MM.1S (cell line): ENCODE data around the gene DLX3.

Experiments
- DNase-seq: peaks from one replicate; pipeline ENCODE4 v3.0.0-alpha.2; 2015
- H2AFZ ChIP-seq: fragments of 300-600 bp; sonication (generic); 2 replicates; pipeline ENCODE4 v1.6.0; 2016; ENCODE audit warnings: antibody characterized with exemption, low read length
- H3F3A ChIP-seq: fragments of 300-600 bp; sonication (generic); 2 replicates; pipeline ENCODE4 v1.6.1; 2016; ENCODE audit warnings: mild to moderate bottlenecking, antibody characterized with exemption, low read length, moderate library complexity, mixed read lengths; ENCODE audit not compliant: insufficient read depth
- H3K27ac ChIP-seq: fragments of 300-600 bp; sonication (generic); 2 replicates; pipeline ENCODE4 v1.5.1; 2016; ENCODE audit warnings: mild to moderate bottlenecking, low read length
- H3K27me3 ChIP-seq: fragments of 300-600 bp; sonication (generic); replicated peaks from 2 replicates; pipeline ENCODE4 v1.6.0; 2016; ENCODE audit warnings: low read length; ENCODE audit not compliant: insufficient read depth
- H3K36me3 ChIP-seq: fragments of 300-600 bp; sonication (generic); replicated peaks from 2 replicates; pipeline ENCODE4 v1.6.1; 2016; ENCODE audit warnings: mild to moderate bottlenecking, low read length, mixed read lengths; ENCODE audit not compliant: insufficient read depth
- H3K4me1 ChIP-seq: fragments of 300-600 bp; sonication (generic); 2 replicates; pipeline ENCODE4 v1.6.1; 2016; ENCODE audit warnings: low read length, mixed read lengths
- H3K4me2 ChIP-seq: fragments of 300-600 bp; sonication (generic); 2 replicates; pipeline ENCODE4 v1.6.0; 2016; ENCODE audit warnings: low read depth, low read length
- H3K4me3 ChIP-seq: fragments of 300-600 bp; sonication (generic); 2 replicates; pipeline ENCODE4 v1.5.1; 2016; ENCODE audit warnings: low read length, mixed read lengths
- H3K79me2 ChIP-seq: fragments of 300-600 bp; sonication (generic); 2 replicates; pipeline ENCODE4 v1.6.1; 2016; ENCODE audit warnings: mixed run types, low read length, mixed read lengths
- H3K9ac ChIP-seq: fragments of 300-600 bp; sonication (generic); 2 replicates; pipeline ENCODE4 v1.6.1; 2016; ENCODE audit warnings: low read length, mixed read lengths
- H3K9me2 ChIP-seq: fragments of 300-600 bp; sonication (generic); replicated peaks from 2 replicates; pipeline ENCODE4 v1.6.1; 2016; ENCODE audit warnings: mild to moderate bottlenecking, low read length, mixed read lengths; ENCODE audit not compliant: insufficient read depth
- H3K9me3 ChIP-seq: fragments of 300-600 bp; sonication (generic); replicated peaks from 2 replicates; pipeline ENCODE4 v1.6.1; 2016; ENCODE audit warnings: mild to moderate bottlenecking, low read length, mixed read lengths; ENCODE audit not compliant: insufficient read depth
- H4K20me1 ChIP-seq: fragments of 300-600 bp; sonication (generic); 2 replicates; pipeline ENCODE4 v1.6.1; 2016; ENCODE audit warnings: mild to moderate bottlenecking, low read length, moderate library complexity, mixed read lengths; ENCODE audit not compliant: insufficient read depth
- EZH2 ChIP-seq: fragments of 300-600 bp; sonication (generic); optimal IDR thresholded peaks from 2 replicates; pipeline ENCODE3; 2017; ENCODE audit warnings: low read depth, mild to moderate bottlenecking, antibody characterized with exemption, low read length, mixed read lengths
- EZH2phosphoT487 ChIP-seq: fragments of 300-600 bp; sonication (generic); IDR thresholded peaks from 2 replicates; pipeline ENCODE4 v1.6.1; 2018; ENCODE audit warnings: antibody characterized with exemption, low read length
- TF ChIP-seq, protein P1 (sequence below): fragments of 300-600 bp; sonication (generic); IDR thresholded peaks from 2 replicates; pipeline ENCODE4 v1.5.1; 2016; ENCODE audit warnings: antibody characterized with exemption, low read length, mixed read lengths

Gene DLX3

DNA sequence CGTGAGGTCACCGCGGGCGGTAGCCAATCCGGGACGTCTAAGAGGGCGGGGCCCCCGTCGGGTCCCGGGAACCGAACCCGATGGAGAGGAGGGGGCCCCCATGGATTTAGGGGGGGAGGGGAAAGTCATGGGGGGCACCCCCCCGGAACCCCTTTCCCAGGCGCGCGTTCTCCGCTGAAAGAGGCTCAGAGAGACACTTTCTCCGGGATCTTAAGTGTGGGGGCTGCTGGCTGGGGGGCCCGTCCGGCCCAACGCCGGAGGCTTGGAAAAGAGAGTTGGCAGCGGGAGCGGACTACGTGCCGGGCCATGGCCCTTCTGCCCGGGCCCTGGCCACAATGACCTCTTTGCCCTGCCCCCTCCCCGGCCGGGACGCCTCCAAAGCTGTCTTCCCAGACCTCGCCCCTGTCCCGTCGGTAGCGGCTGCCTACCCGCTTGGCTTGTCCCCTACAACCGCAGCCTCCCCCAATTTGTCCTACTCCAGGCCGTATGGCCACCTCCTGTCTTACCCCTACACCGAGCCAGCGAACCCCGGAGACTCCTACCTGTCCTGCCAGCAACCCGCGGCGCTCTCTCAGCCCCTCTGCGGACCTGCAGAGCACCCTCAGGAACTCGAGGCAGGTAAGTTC, 25.8 kb downstream of the DLX3 start, which contains the start of gene DLX4:
Gene DLX4, plus strand, starts transcription at position 57 of the 626 bp plus-strand sequence. Its CDS starts 279 bp downstream, at position 336.
- DNase-seq: no peak
- peak within 1 kb of the TSS; percentile 82 for H3K4me3 ChIP-seq
- H3K79me2 ChIP-seq: no peaks in the 10 kb centered on the region
- no peaks in the 10 kb centered on the region for H3K9me2 ChIP-seq
- no peaks in the 10 kb centered on the region for H4K20me1 ChIP-seq
- no peaks in the 10 kb centered on the region for H3K36me3 ChIP-seq
- H2AFZ ChIP-seq: peak within 1 kb of the TSS; percentile 93
- peak within 1 kb of the TSS; percentile 38; the same call in 1 of the 2 replicates for H3K9ac ChIP-seq
- TF ChIP-seq, protein P1, sequence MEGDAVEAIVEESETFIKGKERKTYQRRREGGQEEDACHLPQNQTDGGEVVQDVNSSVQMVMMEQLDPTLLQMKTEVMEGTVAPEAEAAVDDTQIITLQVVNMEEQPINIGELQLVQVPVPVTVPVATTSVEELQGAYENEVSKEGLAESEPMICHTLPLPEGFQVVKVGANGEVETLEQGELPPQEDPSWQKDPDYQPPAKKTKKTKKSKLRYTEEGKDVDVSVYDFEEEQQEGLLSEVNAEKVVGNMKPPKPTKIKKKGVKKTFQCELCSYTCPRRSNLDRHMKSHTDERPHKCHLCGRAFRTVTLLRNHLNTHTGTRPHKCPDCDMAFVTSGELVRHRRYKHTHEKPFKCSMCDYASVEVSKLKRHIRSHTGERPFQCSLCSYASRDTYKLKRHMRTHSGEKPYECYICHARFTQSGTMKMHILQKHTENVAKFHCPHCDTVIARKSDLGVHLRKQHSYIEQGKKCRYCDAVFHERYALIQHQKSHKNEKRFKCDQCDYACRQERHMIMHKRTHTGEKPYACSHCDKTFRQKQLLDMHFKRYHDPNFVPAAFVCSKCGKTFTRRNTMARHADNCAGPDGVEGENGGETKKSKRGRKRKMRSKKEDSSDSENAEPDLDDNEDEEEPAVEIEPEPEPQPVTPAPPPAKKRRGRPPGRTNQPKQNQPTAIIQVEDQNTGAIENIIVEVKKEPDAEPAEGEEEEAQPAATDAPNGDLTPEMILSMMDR: no peak
- no peak for TF ChIP-seq EZH2
- TF ChIP-seq EZH2phosphoT487: no peak
- peaks cover 97% of the 10 kb centered on the region for H3K27me3 ChIP-seq
- H3K4me2 ChIP-seq: peak within 1 kb of the TSS; percentile 99
- no peaks in the 10 kb centered on the region for H3K4me1 ChIP-seq
- no peaks in the 10 kb centered on the region for H3F3A ChIP-seq
- H3K9me3 ChIP-seq: no peaks in the 10 kb centered on the region
- no peak within 1 kb of the TSS for H3K27ac ChIP-seq

GRCh38 chr17:49968405-49969133, 26.5 kb downstream of the DLX3 start:
- peak overlapping the region; percentile 38; the same call in 1 of the 2 replicates for H3K9ac ChIP-seq
- peaks cover 97% of the 10 kb centered on the region for H3K27me3 ChIP-seq
- no peak overlapping the region for H3K27ac ChIP-seq
- TF ChIP-seq, protein P1: no peak
- TF ChIP-seq EZH2phosphoT487: no peak
- TF ChIP-seq EZH2: no peak
- no peaks in the 10 kb centered on the region for H4K20me1 ChIP-seq
- no peaks in the 10 kb centered on the region for H3K9me3 ChIP-seq
- no peaks in the 10 kb centered on the region for H3K4me1 ChIP-seq
- H3K4me2 ChIP-seq: peak overlapping the region; percentile 99
- H3K79me2 ChIP-seq: no peaks in the 10 kb centered on the region
- no peaks in the 10 kb centered on the region for H3K36me3 ChIP-seq
- peak; percentile 45 for DNase-seq
- H3K4me3 ChIP-seq: peak overlapping the region; percentile 82
- no peaks in the 10 kb centered on the region for H3K9me2 ChIP-seq
- no peaks in the 10 kb centered on the region for H3F3A ChIP-seq
- H2AFZ ChIP-seq: peak overlapping the region; percentile 93

DNA sequence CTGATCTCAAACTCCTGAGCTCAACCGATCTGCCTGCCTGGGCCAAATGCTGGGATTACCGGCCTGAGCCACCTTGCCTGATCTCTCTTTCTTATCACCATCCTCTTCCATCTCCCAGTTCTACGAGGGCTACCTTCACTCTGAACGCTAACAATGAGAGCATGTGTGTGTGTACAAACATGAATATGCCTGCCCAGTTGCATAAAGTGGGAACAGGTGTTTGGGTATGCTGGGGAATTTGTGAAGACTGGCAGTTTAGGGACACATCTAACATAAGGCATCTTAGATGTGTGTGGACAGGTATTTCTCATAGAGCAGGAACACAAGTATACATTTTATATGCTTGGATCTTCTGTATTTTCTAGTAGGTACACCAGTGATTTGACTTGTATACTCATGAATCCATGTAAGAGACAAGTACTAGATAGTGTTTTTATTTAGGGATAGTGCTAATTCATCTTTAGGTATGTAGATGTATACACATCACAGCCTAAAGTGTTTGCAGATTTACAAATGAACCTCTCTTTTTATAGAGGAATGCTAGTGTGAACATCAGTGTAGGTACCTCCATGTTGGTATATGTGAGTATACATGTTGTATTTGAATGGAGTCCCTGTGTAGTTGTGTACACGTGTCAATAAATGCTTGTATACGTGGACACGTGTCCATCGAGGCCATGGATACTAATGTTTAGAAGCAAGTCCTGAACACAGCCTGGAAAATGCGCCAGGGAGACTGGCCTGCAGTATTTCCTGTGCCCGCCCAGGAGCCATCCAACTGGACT, 27.2 kb downstream of the DLX3 start:
- H4K20me1 ChIP-seq: no peaks in the 10 kb centered on the region
- H3K9me2 ChIP-seq: no peaks in the 10 kb centered on the region
- H3K9ac ChIP-seq: no peak overlapping the region
- peaks cover 97% of the 10 kb centered on the region for H3K27me3 ChIP-seq
- H3K9me3 ChIP-seq: no peaks in the 10 kb centered on the region
- H2AFZ ChIP-seq: peak overlapping the region; percentile 37; the same call in 1 of the 2 replicates
- H3K27ac ChIP-seq: no peak overlapping the region
- no peaks in the 10 kb centered on the region for H3F3A ChIP-seq
- no peaks in the 10 kb centered on the region for H3K4me1 ChIP-seq
- no peaks in the 10 kb centered on the region for H3K36me3 ChIP-seq
- H3K79me2 ChIP-seq: no peaks in the 10 kb centered on the region
- no peak for DNase-seq
- TF ChIP-seq EZH2: peak; percentile 56
- TF ChIP-seq EZH2phosphoT487: no peak
- H3K4me3 ChIP-seq: peak overlapping the region; percentile 82; the same call in 1 of the 2 replicates
- peak overlapping the region; percentile 99 for H3K4me2 ChIP-seq
